IPS DF 4.7 (cell line): ENCODE measurements around the gene HSPB1.
"Not testable (repeated sequence)": the region's sequence is repeated elsewhere in the genome, so short reads cannot be mapped to it uniquely, and the experiment has no call there.

Source experiments
- DNase-seq: peaks from one replicate; pipeline ENCODE4 v3.0.0-alpha.2; 2013; ENCODE audit warnings: low spot score; ENCODE audit errors: extremely low read depth

HSPB1 gene

DNA sequence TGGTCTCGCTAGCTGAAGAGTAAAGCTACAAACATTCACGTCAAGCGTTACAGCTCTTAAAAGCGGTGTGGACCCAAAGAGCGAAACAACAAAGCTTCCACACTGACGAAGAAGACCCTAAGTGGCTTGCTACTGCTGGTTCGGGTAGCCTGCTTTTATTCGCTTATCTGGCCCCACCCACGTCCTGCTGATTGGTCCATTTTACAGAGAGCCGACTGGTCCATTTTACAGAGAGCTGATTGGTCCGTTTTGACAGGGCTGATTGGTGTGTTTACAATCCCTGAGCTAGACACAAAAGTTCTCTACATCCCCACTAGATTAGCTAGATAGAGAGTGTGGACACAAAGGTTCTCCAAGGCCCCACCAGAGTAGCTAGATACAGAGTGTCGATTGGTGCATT lies 6.4 kb downstream of the HSPB1 start:
- DNase-seq: not testable (repeated sequence)

GRCh38 chr7:76309341-76310101 lies 7.0 kb downstream of the HSPB1 start:
- not testable (repeated sequence) for DNase-seq

- DNase-seq: no peak
Measured at GRCh38 chr7:76310102-76310957, 7.9 kb downstream of the HSPB1 start.

DNA sequence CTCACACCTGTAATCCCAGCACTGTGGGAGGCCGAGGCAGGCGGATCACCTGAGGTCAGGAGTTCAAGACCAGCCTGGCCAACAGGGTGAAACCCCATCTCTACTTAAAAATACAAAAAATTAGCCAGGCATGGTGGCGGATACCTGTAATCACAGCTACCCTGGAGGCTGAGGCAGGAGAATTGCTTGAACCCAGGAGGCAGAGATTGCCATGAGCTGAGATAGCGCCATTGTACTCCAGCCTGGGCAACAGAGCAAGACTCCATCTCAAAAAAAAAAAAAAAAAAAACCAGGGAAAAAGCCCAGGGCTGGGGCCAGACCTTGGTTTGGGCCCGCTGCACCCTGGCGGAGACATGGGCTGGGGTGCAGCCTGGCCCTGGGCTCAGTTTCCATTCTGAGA lies 9.4 kb downstream of the HSPB1 start:
- DNase-seq: not testable (repeated sequence)

GRCh38 chr7:76314042-76314721 lies 11.7 kb downstream of the HSPB1 start:
- no peak for DNase-seq

- not testable (repeated sequence) for DNase-seq
Measured at GRCh38 chr7:76314740-76315139, 12.3 kb downstream of the HSPB1 start.

DNA sequence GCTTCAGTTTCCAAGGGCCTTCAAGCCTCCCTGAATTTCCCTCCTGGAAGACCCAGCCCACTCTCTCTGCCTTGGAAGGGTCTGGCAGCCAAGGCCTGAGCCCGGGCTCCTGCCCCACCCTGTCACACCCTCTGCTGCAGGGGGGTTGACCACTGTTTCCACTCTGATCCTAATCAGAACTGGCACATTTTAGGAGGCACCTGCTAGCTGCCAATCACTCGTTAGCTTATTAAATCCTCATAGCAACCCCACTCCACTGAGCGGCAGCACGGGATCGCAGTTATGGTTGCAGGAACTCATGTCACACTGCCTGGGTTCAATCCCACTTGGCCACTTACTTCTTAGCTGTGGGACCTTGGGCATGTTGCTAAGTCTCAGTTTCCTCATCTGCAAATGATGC lies 12.9 kb downstream of the HSPB1 start:
- no peak for DNase-seq

DNA sequence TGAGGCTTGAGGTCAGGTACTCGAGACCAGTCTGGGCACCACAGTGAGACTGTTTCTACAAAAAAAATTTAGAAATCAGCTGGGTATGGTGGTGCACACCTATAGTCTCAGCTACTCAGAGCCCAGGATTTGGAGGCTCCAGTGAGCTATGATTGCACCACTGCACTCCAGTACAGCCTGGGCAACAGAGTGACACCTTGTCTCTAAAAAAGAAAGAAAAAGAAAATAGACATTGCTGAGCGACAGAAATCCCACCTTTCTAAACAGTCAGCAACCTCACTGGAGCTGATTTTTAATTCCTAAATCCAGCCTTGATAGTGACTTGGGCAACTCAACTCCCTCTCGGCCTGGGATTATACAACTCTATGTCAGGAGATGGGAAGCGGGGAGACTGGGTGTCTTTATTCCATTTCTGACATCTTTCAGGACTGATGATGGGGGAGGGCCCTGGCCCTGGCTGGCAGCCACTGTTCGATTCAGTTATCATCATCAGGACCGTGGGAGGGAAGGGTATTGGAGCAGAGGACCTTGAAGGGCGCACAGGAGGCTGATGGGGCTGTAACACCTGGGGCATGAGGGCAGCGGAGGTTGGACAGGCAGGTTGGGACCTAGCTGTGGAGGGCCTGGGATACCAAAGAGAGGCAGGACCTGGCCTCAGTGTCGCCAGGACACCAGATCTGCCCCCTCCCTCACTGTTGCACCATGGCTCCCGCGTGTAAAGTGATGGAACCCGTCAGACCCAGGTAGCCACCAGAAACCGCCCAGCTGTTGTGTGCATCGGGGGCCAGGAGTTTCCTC lies 14.7 kb downstream of the HSPB1 start:
- DNase-seq: no peak

DNA sequence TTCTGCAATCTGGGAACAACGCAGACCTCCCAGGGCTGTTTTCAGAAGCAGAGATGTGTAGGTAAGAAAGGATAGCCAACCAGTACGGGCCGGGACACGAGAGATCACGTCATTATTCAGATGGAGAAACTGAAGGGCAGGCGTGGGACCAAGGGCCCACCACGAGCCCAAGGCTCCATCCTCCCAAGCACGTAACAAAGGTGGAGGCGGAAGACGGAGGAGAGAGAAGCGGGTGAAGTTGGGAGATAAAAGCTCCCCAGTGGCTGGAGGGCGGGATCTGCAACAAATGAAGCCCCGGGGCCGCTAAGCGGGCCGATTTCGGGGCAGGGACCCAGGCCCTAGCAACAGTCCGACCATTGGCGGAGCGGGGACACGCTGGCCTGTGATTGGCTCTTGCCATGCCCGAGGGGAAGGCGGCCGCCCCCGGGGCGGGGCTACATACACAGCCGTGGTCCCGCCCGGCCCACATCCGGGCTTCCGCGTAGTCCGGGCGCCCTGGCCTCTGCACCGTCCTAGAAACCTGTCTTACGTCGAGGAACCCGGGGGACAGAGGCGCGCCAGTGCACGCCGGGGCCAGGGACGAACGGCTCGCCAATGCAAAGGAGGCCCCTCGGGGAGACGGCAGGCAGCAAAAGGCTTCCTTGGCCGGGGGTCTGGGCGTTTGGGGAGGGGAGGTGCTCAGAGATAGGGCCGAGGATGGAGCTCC lies 15.5 kb downstream of the HSPB1 start:
- DNase-seq: no peak

GRCh38 chr7:76318488-76319353 lies 16.2 kb downstream of the HSPB1 start:
- DNase-seq: no peak

GRCh38 chr7:76325092-76325491 lies 22.6 kb downstream of the HSPB1 start:
- DNase-seq: no peak

- no peak for DNase-seq
Measured at GRCh38 chr7:76325811-76326210, 23.3 kb downstream of the HSPB1 start.

GRCh38 chr7:76326646-76327233 lies 24.3 kb downstream of the HSPB1 start:
- no peak for DNase-seq

- DNase-seq: no peak
Measured at GRCh38 chr7:76327610-76328009, 25.1 kb downstream of the HSPB1 start.

GRCh38 chr7:76328389-76328788 lies 25.9 kb downstream of the HSPB1 start:
- no peak for DNase-seq

- DNase-seq: no peak
Measured at GRCh38 chr7:76329479-76329878, 27.0 kb downstream of the HSPB1 start.

DNA sequence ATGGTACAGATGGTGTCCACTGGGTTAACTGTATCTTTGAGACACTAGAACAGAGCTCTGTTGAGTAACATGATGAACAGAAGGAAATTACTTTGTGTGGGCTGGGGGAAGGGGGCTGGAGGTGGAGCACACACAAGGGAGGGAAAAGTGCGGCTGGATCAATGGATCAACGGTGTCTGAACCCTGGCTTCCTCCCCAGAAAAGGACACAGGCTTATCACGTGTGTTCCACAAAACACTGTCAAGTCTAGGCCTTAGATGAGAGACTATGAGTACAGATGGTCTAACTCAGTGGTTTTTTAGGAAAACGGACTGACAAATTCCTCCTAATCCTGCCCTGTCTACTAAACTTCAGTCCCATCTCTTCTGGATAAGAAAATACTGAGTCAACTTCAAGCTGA lies 27.8 kb downstream of the HSPB1 start:
- DNase-seq: no peak

DNA sequence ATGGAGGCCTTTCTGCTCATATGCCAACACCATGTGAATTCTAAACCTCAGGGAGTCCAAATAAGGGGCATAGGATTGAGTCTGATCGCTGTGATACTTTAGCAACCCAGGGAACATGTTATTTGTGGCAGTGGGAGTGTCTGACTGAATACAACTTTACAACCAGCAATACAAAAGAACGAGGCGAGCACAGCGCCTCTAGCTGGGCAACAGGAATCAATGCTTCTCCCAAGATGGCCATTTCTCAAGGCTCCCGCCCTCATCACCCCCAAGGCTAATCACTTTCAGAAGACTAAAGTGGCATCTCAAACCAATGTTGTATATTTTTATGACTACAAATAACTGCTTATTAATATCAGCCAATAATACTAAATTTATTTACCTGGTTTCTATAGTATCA lies 28.2 kb downstream of the HSPB1 start:
- DNase-seq: no peak

DNA sequence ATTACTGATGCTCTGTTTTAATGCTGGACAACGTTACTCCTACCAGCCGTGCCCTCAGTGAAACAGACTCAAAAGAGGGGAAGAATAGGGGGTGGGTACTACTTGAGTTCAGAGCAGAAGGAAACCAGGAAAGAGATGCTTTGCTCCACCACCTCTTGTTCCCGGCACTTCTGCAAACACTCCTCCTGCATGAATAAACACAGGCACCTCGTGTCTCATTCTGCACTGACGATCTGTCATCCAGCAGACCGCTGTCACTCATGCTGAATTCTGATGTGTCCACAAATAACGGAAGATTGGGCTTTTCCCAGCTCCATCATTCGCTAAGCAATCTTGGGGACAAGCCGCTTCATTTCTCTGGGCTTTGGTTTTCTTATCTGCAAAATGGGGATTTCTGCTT lies 29.6 kb downstream of the HSPB1 start:
- no peak for DNase-seq
